WERI-Rb-1 (cell line): ENCODE data around the gene TPM1.
"Not testable (repeated sequence)": the region's sequence is repeated elsewhere in the genome, so short reads cannot be mapped to it uniquely, and the experiment has no call there.

Experiments used
- DNase-seq: peaks from one replicate; pipeline ENCODE4 v3.0.0-alpha.2; 2020
- H3K27ac ChIP-seq: fragments of 250-450 bp; sonication (Bioruptor Pico); 2 replicates; pipeline ENCODE4 v1.5.1; 2020; ENCODE audit warnings: mild to moderate bottlenecking, moderate library complexity
- H3K27me3 ChIP-seq: fragments of 250-450 bp; sonication (Bioruptor Pico); 2 replicates; pipeline ENCODE4 v1.5.1; 2021; ENCODE audit warnings: mild to moderate bottlenecking, low read depth, moderate library complexity; ENCODE audit not compliant: insufficient read depth, severe bottlenecking
- H3K36me3 ChIP-seq: fragments of 250-450 bp; sonication (Bioruptor Pico); 2 replicates; pipeline ENCODE4 v1.5.1; 2020; ENCODE audit warnings: mild to moderate bottlenecking, moderate library complexity
- H3K4me3 ChIP-seq: 2 replicates; pipeline ENCODE4 v1.5.1; 2011; ENCODE audit warnings: low read depth, mild to moderate bottlenecking, control low read depth, low read length
- H3K9me3 ChIP-seq: fragments of 250-450 bp; sonication (Bioruptor Pico); 2 replicates; pipeline ENCODE4 v1.5.1; 2021; ENCODE audit warnings: mild to moderate bottlenecking, moderate library complexity; ENCODE audit not compliant: severe bottlenecking
- TF ChIP-seq, protein P1 (sequence below): IDR thresholded peaks from 2 replicates; pipeline ENCODE4 v1.5.1; 2011; ENCODE audit warnings: low read depth, mild to moderate bottlenecking, control low read depth, inconsistent platforms, low read length

TPM1 gene

DNA sequence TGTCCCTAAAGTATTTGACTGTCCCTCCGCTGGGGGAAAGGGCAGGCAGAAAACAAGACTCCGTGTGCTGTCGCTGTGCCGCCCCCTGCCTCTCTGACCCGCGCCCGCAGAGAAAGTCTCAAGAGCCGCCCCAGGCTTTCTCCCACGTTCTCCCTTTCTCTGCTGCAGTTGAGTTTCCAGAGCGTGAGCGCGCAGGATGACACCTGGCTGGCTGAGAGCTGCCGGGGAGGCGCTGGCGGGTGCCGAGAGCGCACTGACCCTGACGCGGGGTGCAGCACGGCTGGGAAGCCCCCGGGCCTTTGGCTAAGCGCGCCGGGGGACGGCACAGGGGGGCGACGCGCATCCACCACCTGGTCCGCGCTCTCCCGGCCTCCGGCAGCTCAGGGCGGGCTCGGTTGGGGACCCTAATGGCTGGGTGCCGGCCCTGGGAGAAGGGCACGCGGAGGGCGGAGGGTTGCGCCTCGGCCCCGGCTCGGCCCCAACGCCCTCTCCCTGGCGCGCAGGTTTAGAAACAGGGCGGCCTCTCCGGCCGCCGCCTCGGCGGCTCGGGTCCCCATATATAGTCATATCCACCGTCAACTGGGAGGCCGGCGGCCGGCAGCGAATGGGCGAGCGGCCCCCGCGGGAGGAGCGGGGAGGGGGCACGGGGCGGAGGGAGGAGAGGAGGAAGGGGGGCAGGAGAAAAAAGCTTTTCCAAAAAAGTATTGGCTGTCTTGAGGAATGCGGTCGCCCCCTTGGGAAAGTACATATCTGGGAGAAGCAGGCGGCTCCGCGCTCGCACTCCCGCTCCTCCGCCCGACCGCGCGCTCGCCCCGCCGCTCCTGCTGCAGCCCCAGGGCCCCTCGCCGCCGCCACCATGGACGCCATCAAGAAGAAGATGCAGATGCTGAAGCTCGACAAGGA lies at the start of gene TPM1:
TSS of gene TPM1 (plus strand) at position 774 of the 903 bp plus-strand sequence. CDS start at position 857, 83 bp downstream.
- Histone ChIP-seq H3K9me3 (no peaks in the 10 kb centered on the region), H3K4me3 (peak within 1 kb of the TSS; percentile 61), H3K27me3 (peaks cover 25% of the 10 kb centered on the region), H3K27ac (no peak within 1 kb of the TSS), H3K36me3 (no peaks in the 10 kb centered on the region)
- TF ChIP-seq, protein P1, sequence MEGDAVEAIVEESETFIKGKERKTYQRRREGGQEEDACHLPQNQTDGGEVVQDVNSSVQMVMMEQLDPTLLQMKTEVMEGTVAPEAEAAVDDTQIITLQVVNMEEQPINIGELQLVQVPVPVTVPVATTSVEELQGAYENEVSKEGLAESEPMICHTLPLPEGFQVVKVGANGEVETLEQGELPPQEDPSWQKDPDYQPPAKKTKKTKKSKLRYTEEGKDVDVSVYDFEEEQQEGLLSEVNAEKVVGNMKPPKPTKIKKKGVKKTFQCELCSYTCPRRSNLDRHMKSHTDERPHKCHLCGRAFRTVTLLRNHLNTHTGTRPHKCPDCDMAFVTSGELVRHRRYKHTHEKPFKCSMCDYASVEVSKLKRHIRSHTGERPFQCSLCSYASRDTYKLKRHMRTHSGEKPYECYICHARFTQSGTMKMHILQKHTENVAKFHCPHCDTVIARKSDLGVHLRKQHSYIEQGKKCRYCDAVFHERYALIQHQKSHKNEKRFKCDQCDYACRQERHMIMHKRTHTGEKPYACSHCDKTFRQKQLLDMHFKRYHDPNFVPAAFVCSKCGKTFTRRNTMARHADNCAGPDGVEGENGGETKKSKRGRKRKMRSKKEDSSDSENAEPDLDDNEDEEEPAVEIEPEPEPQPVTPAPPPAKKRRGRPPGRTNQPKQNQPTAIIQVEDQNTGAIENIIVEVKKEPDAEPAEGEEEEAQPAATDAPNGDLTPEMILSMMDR: peak; percentile 6; the same call in 1 of the 2 replicates
- peak; percentile 44 for DNase-seq

DNA sequence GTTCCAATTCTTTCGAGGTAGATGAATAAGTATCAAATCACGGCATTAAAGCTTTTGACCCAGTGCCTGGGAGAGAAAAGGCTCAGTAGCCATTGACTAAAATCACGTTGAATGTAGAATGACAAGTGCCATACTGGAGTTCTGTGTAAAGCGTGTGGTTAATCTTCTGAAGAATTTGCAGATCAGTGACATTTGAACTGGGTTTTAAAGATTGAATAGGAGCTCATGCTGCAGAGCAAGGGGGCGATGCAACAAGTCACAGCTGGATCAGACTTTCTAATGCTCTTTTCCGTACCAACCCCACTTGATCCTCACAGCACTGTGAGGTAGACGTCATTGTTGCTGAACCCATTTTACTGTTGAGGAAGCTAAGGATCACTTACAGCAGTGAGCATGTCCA lies 49.5 kb upstream of the TPM1 start:
- TF ChIP-seq, protein P1: no peak
- Histone ChIP-seq H3K27ac (no peak overlapping the region), H3K27me3 (no peaks in the 10 kb centered on the region), H3K9me3 (no peaks in the 10 kb centered on the region), H3K36me3 (no peaks in the 10 kb centered on the region), H3K4me3 (no peak overlapping the region)
- no peak for DNase-seq

DNA sequence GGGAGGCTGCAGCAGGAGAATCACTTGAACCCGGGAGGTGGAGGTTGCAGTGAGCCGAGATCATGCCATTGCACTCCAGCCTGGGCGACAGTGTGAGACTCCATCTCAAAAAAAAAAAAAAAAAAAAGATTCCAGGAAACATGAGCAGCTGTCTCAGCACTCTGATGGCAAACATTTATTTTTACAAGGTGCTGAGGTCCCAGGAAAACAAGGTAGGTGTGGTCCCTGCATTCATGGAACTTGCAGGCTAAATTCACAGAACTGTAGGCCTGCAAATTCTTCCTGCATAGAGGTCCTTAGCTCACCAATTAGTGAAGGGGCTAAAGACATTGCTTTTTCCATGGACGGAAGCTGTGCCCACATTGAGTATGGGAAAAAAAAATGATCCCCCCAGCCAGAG lies 48.9 kb upstream of the TPM1 start:
- not testable (repeated sequence) for DNase-seq, H3K36me3 ChIP-seq, H3K27me3 ChIP-seq, H3K9me3 ChIP-seq, H3K4me3 ChIP-seq, H3K27ac ChIP-seq

DNA sequence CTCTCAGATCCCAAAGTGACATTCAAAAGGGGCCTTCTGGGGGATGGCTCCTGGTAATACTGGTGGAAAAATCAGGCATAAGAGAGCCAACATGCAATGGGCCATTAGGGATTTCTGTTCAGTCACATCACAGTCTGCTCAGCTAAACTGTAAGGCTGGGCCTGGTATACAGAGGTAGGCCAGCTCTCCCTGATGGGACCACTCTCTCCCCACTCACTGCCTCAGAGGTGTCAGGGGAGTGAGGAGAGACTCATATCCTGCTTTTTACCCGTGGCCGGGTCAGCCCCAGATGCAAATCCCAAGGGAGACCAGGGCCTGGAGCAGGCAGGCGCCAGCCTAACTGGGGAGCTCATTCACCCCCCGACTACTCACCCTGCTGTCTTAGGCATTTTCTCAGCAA lies 48.1 kb upstream of the TPM1 start:
- Histone ChIP-seq H3K9me3 (no peaks in the 10 kb centered on the region), H3K27ac (no peak overlapping the region), H3K36me3 (no peaks in the 10 kb centered on the region), H3K27me3 (no peaks in the 10 kb centered on the region), H3K4me3 (no peak overlapping the region)
- no peak for DNase-seq
- TF ChIP-seq, protein P1: no peak

GRCh38 chr15:62994975-62995681 lies 47.4 kb upstream of the TPM1 start:
- no peak overlapping the region for H3K27ac ChIP-seq
- no peak for DNase-seq
- H3K4me3 ChIP-seq: no peak overlapping the region
- no peaks in the 10 kb centered on the region for H3K9me3 ChIP-seq
- no peaks in the 10 kb centered on the region for H3K36me3 ChIP-seq
- TF ChIP-seq, protein P1: no peak
- H3K27me3 ChIP-seq: no peaks in the 10 kb centered on the region

- TF ChIP-seq, protein P1: no peak
- no peaks in the 10 kb centered on the region for H3K27me3 ChIP-seq
- no peak for DNase-seq
- H3K27ac ChIP-seq: no peak overlapping the region
- no peaks in the 10 kb centered on the region for H3K9me3 ChIP-seq
- H3K36me3 ChIP-seq: no peaks in the 10 kb centered on the region
- H3K4me3 ChIP-seq: no peak overlapping the region
Observed at GRCh38 chr15:62997441-62997840, 45.1 kb upstream of the TPM1 start.
